D721Med (cell line): ENCODE measurements around the gene MMP10.

Experiments
- DNase-seq: peaks from one replicate; pipeline ENCODE4 v3.0.0; 2011; ENCODE audit warnings: low spot score; ENCODE audit not compliant: insufficient read length
- FAIRE-seq: peaks from 2 replicates; lab custom pipeline; 2011; peaks lifted over from hg19 to GRCh38; lab: Jason Lieb, UNC
- CTCF ChIP-seq: IDR thresholded peaks from 2 replicates; pipeline ENCODE4 v1.5.1; 2012; ENCODE audit warnings: mild to moderate bottlenecking, control low read depth; ENCODE audit not compliant: insufficient read depth; ENCODE audit errors: missing control alignments

MMP10 gene

GRCh38 chr11:102727890-102728289, 52.5 kb downstream of the MMP10 start:
- TF ChIP-seq CTCF = no peak
- no peak for DNase-seq
- FAIRE-seq = no peak

- no peak for FAIRE-seq
- no peak for TF ChIP-seq CTCF
- DNase-seq = no peak
Observed at GRCh38 chr11:102724904-102725500, 55.4 kb downstream of the MMP10 start, which contains the start of gene MMP8. Gene MMP8, minus strand, starts transcription at chr11:102724954. Its CDS starts 99 bp downstream, at chr11:102724855.

- DNase-seq (no peak), FAIRE-seq (no peak)
- no peak for TF ChIP-seq CTCF
Observed at GRCh38 chr11:102722821-102723220, 57.6 kb downstream of the MMP10 start.
